NCI-H2029 (cell line): ENCODE data around the gene EML6.

Source experiments
- DNase-seq: peaks from one replicate; lab custom pipeline; 2025; lab: John Stamatoyannopoulos, UW

Gene EML6

DNA sequence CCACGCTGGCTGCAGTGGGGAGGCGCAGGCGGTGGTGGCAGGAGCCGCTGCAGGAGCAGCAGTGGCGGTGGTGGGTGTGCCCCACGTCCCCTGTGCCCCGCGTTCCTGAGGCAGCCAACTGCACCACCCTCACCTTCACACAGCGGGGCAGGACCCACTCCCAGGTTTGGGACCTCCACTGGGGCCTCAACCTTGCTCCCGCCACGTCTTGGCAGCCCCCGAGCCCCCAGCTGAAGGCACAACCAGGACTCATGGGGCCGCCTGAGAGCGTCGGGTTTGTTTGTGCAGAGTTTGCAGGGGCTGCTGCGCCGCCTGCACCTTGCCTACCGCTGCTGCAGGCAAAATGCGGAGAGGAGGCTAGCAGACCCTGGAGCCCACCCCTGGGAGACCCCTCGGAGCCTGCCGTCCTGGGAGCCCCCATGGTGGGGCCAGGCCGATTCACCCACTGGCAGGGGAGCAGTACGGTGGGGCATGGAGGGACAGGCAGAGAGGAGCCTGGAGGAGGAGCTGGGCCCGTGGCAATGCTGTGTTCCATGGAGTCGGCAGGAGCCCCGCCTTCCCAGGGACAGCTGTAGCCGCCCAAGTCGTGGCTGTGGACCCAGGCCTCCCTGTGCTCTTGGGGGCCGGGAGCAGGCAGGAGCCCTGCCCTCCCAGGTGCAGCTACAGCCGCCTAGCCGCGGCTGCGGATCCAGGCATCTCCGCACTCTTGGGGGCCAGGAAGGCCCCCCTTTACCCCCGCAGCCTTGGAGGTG, 14.7 kb upstream of the EML6 start:
- DNase-seq, result no peak

DNA sequence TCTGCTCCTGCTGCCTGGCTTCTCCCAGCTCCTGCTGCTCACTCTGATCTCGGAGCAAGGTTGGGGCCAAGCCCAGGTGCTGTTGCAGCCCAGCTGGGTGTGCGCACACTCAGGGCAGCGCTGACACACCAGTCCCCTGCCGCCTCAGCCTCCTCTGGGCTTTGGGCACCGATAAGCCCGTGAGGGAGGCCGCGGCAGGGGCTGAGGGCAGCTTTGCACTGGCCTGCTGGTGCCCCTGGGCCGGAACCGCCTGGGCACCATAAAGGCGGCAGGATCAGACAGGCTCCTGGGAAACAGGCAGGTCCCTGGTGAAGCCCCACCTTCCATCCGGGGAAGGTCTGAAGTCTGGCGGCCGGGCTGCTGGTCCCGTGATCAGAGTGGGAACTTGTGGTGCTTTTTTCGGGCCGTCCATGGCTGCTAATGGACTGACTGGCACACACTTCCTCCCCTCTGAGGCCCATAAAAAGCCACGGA, 14.1 kb upstream of the EML6 start:
- no peak for DNase-seq

GRCh38 chr2:54710216-54710615, 13.2 kb upstream of the EML6 start:
- no peak for DNase-seq

- no peak for DNase-seq
These were observed 10.9 kb upstream of the EML6 start for GRCh38 chr2:54712516-54712915.

DNA sequence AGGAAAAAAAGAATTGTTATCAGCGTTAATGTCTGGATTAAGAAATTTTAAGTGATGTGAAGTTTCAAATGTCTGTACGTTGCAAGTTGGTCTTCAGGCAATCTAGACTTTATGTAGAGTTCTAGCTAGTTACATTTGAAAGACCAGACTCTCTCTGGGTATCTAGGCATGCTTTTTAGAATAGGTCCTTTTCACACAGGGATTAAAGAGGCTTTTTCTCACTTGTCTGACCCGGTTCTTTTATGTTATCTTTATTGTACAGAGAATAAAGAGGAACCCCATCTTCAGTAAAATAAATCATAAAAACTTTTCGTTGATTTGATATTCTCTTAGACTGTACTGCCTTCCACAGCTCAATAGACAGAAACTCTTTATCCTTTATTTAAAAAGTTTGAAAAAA, 8.5 kb upstream of the EML6 start:
- no peak for DNase-seq

GRCh38 chr2:54716375-54716774, 7.1 kb upstream of the EML6 start:
- no peak for DNase-seq

GRCh38 chr2:54720563-54720962, 2.9 kb upstream of the EML6 start:
- no peak for DNase-seq

GRCh38 chr2:54722641-54723040, 821 bp upstream of the EML6 start:
- no peak for DNase-seq

GRCh38 chr2:54723996-54724559, 616 bp downstream of the EML6 start:
- DNase-seq, result no peak

- DNase-seq, result no peak
These were observed 1.3 kb downstream of the EML6 start for GRCh38 chr2:54724560-54725342.

DNA sequence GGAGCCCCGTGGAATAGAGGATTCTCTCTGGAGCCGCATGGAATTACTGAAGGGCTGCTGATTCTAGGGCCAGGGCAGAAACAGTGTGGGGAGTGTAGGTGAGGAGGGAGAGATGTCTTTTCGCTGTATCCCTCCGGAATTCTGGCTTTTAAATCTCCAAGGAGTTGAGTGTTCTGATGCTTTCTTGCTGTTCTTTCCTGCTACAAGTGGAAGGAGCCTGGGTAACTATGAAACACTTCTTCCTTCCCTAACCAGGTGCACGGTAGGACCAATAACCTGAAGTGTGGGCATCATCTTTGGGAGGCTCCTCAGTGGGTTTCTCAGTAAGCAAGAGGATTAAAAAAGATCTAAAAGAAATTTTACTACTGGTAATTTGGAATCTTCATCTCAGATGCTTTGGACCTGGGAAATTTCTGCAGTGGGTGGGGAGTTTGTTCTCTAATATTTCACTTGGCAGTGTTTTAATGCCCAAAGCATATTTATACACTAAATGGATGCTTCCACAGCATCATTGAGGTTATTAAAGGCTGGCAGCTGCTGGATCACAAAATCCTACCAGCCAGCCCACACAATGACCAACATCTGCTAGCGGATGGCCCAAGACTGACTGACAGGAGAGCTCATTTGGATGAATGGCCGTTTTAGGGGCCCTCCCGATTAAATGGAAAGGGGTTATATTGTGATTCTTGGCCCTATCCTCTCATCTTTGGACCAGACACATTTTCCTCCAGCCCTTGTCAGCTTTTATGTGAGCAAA, 2.1 kb downstream of the EML6 start:
- no peak for DNase-seq

DNA sequence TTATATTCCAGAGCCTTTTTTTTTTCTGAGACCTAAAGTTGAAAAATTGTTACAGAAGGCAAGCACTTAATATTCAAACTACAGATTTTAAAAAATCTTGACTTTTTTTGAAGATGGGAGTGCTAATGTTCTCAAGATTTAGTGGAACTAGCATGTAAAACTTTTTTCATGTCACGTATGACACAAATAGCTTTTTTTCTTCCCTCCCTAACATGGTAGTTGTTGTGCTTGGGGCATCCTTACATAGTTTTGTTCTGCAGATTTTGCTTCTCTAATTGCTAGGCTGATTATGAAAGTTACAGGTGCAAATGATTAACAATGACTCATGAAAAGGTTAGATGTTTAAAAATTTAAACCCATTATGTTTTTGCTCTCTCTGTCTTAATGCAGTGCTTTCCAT, 3.0 kb downstream of the EML6 start:
- DNase-seq, result no peak

DNA sequence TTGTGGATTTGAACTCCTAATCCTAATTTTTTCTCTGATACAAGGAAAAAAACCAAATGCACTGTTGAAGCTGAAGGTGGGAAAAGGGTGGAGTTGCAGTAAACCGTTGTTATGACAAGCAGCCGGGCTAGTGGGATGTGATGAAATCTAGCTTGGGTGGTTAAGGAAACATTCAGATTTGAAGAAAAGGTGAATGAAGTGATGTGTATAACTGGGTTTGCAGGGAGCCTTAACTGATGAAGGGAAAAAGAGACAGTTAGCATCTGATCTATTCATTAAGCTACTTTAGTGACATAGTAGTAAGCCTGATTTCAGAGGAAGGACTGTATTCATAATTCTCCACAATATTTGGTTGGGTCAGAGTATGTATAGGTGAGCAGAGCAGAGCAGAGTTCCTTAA, 3.5 kb downstream of the EML6 start:
- DNase-seq, result no peak

DNA sequence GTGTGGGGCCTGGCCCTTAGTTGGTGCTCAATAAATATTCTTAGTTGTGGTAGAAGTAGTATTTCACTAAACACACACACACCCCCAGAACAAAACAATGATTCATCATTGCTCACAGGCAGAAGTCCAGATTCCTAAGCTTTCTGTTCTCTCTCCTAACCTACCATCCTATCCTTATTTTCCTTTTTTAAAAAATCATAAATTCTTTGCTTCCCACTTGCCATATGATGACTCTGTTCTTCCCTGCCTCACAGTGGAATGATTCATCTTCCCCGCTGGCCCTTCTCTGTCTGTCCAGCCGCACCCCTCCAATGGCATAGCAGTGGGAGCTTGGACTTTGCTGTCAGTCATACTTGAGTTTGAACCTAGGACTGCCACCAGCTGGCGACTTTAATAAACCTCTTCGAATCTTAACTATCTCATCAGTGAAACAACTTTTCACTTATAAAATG, 5.2 kb downstream of the EML6 start:
- DNase-seq, result no peak

DNA sequence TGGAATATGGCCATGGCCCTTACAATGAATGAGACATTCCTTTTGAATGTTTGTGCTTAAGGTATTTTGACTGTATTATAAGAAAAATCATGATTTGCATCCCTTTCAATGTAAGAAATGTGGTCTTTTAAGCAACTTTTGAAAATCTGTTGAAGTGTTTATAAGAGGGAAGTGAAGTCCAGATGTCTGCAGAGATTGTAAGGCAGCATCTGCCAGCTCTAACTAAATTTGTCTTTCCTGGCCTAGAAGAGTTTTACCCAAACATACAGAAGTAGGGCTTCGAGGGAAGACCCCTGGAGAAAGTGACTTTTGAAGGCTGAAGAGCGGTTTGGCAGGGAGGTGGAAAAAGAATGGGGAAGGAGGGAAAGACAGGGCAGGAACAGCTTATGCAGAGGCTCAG, 12.2 kb downstream of the EML6 start:
- DNase-seq, result no peak

DNA sequence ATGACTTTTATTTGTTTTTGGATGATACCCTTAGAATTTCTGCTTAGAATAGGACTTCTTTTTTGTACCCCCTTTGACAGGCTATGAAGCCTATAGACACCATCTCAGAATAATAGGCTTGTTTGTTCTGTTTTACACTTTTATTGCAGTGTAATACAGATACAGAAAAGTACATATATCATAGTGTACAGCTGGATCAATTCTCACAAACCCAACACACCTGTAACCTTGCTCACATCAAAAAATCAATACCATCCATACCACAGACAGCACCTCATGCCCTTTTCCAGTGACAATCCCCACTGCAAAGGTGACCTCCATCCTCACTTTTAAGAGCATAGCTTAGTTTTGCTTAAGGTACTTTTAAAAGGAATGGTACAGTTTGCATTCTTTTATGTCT, 14.8 kb downstream of the EML6 start:
- DNase-seq, result no peak

DNA sequence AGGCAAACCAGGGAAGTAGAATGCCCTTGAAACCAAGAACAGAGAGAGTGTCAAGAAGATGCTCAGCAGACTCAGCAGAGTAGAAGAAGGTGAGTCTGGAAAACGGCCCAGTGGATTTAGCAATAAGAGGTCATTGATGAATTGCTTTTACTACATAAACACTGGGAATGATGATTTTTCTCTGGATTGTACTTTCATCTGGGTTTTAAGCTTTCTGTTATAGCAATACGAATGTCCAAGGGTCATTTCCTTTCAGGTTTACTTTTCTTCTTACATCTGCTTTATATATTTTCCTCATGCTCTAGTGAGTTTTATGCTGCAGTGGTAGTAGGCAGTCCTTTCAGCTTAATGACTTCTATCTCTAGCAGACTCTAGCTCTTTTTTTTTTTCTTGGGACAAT, 16.9 kb downstream of the EML6 start:
- no peak for DNase-seq

DNA sequence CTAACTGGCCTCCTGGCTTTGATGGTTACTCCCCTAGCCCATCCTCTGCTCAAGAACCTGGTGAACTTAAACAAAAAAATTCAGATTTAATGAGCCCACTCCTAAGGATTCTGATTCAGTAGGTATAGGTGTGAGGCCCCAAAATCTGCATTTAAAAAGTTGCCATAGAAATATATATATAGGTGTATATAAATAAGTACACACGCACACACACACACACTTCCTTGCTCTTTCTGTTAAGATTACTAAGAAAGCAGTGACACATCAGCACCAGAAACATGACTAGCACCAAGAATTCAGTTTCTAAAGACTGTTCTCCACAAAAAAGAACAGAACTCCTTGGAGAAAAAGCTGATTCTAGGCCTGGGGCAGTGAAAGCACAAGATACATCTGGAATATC, 17.8 kb downstream of the EML6 start:
- DNase-seq, result no peak

GRCh38 chr2:54750040-54750439, 26.6 kb downstream of the EML6 start:
- no peak for DNase-seq

DNA sequence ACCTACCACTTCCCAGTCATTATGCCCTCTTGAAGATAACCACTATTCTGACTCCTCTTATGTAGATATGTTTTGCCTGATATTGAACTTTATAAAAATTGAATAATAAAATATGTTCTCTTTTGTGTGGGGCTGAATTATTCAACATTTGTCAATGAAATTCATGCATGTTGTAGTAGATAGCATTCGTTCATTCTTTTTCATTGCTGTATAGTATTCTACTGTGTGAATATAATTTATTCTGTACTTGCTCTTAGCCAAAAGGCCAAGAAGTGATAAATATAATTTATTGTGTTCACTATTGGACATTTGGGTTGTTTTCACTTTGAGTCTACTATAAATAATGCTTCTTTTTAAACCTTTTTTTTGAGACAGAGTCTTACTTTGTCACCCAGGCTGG, 29.0 kb downstream of the EML6 start:
- DNase-seq, result no peak

GRCh38 chr2:54755641-54756326, 32.3 kb downstream of the EML6 start:
- no peak for DNase-seq

DNA sequence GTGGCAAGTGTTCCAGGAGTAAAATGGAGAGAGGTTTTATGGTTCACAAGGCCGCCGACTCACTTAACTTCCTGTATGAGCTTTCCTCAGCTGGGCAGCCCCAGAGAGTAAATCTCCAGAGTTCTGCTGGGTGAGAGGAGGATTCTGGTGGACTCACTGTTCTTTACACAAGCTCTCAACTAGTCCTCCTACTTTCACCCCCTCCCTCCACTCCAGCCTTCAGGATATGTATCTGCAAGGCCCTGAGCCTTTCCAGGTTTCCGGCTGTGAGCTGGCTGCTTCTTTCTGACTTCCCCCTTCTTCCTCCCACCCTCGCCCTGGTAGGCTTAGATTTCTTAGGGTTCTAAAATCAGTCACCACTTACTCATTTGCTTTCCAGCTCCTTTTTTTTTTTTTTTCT, 34.0 kb downstream of the EML6 start:
- no peak for DNase-seq
